ENCODE measurements around the gene TOR2A.

The TOR2A gene

GRCh38 chr9:127732444-127732843 is 2.6 kb downstream of the TOR2A start:
- Histone ChIP-seq H3K9me3 (no peaks in the 10 kb centered on the region), H3K27me3 (no peaks in the 10 kb centered on the region), H3K27ac (no peak overlapping the region), H3K4me3 (ENCODE audit: low read depth in 1 of 2, low read length in 1 of 2) (no peak overlapping the region), H3K36me3 (peaks cover 29% of the 10 kb centered on the region), H3K4me1 (ENCODE audit: control insufficient read depth in 1 of 2, insufficient read depth in 1 of 2, low read depth in 1 of 2, low read length in 1 of 2) (peaks cover 17 to 21% of the 10 kb centered on the region in 2 experiments)
- no peak for TF ChIP-seq CTCF (IDR thresholded peaks at IDR 0.05)

GRCh38 chr9:127731938-127732337 is 3.2 kb downstream of the TOR2A start:
- H3K27ac ChIP-seq = no peak overlapping the region
- peaks cover 25% of the 10 kb centered on the region for H3K36me3 ChIP-seq
- H3K9me3 ChIP-seq = no peaks in the 10 kb centered on the region
- no peak for TF ChIP-seq CTCF (IDR thresholded peaks at IDR 0.05)
- peaks cover 17 to 21% of the 10 kb centered on the region in 2 experiments for H3K4me1 ChIP-seq (ENCODE audit: control insufficient read depth in 1 of 2, insufficient read depth in 1 of 2, low read depth in 1 of 2, low read length in 1 of 2)
- H3K4me3 ChIP-seq (ENCODE audit: low read depth in 1 of 2, low read length in 1 of 2) = no peak overlapping the region
- H3K27me3 ChIP-seq = no peaks in the 10 kb centered on the region

- H3K36me3 ChIP-seq = peaks cover 25% of the 10 kb centered on the region
- no peak overlapping the region for H3K4me3 ChIP-seq (ENCODE audit: low read depth in 1 of 2, low read length in 1 of 2)
- H3K4me1 ChIP-seq (ENCODE audit: control insufficient read depth in 1 of 2, insufficient read depth in 1 of 2, low read depth in 1 of 2, low read length in 1 of 2) = peaks cover 17 to 21% of the 10 kb centered on the region in 2 experiments
- no peak for TF ChIP-seq CTCF (IDR thresholded peaks at IDR 0.05)
- H3K27me3 ChIP-seq = no peaks in the 10 kb centered on the region
- no peaks in the 10 kb centered on the region for H3K9me3 ChIP-seq
- no peak overlapping the region for H3K27ac ChIP-seq
Observed at GRCh38 chr9:127730799-127731410, 4.2 kb downstream of the TOR2A start.

GRCh38 chr9:127730262-127730661 is 4.8 kb downstream of the TOR2A start:
- Histone ChIP-seq H3K4me1 (ENCODE audit: control insufficient read depth in 1 of 2, insufficient read depth in 1 of 2, low read depth in 1 of 2, low read length in 1 of 2) (peaks cover 12 to 14% of the 10 kb centered on the region in 2 experiments), H3K36me3 (peaks cover 25% of the 10 kb centered on the region), H3K9me3 (no peaks in the 10 kb centered on the region), H3K27me3 (no peaks in the 10 kb centered on the region), H3K27ac (no peak overlapping the region), H3K4me3 (ENCODE audit: low read depth in 1 of 2, low read length in 1 of 2) (no peak overlapping the region)
- no peak for TF ChIP-seq CTCF (IDR thresholded peaks at IDR 0.05)

GRCh38 chr9:127729522-127730256 is 5.4 kb downstream of the TOR2A start:
- no peaks in the 10 kb centered on the region for H3K9me3 ChIP-seq
- peaks cover 25% of the 10 kb centered on the region for H3K36me3 ChIP-seq
- peaks cover 8 to 12% of the 10 kb centered on the region in 2 experiments for H3K4me1 ChIP-seq (ENCODE audit: control insufficient read depth in 1 of 2, insufficient read depth in 1 of 2, low read depth in 1 of 2, low read length in 1 of 2)
- TF ChIP-seq CTCF (IDR thresholded peaks at IDR 0.05) = no peak
- H3K27ac ChIP-seq = no peak overlapping the region
- no peak overlapping the region for H3K4me3 ChIP-seq (ENCODE audit: low read depth in 1 of 2, low read length in 1 of 2)
- peaks cover 3% of the 10 kb centered on the region for H3K27me3 ChIP-seq
